Globus pallidus (tissue), 1 donor: ENCODE measurements around the gene ATP6V1D.
"Not testable (repeated sequence)": the region's sequence is repeated elsewhere in the genome, so short reads cannot be mapped to it uniquely, and the experiment has no call there.

ENCODE experiments used
- DNase-seq: peaks from one replicate; pipeline ENCODE4 v3.0.0-alpha.2; 2015; ENCODE audit warnings: low spot score

Gene ATP6V1D

GRCh38 chr14:67370830-67371229 is 11.2 kb upstream of the ATP6V1D start:
- DNase-seq: no peak

GRCh38 chr14:67365476-67365875 is 5.9 kb upstream of the ATP6V1D start:
- no peak for DNase-seq

GRCh38 chr14:67360470-67361206 is 1.0 kb upstream of the ATP6V1D start:
- DNase-seq: no peak

GRCh38 chr14:67358924-67359774 is 455 bp downstream of the ATP6V1D start:
- DNase-seq: no peak

- no peak for DNase-seq
These were observed 1.6 kb downstream of the ATP6V1D start for GRCh38 chr14:67357969-67358354.

- DNase-seq: no peak
These were observed 2.2 kb downstream of the ATP6V1D start for GRCh38 chr14:67357186-67357968.

GRCh38 chr14:67352055-67352454 is 7.5 kb downstream of the ATP6V1D start:
- DNase-seq: no peak

GRCh38 chr14:67345583-67345982 is 14.0 kb downstream of the ATP6V1D start:
- DNase-seq: no peak

GRCh38 chr14:67343601-67344230 is 15.9 kb downstream of the ATP6V1D start:
- DNase-seq: no peak

GRCh38 chr14:67341231-67341630 is 18.4 kb downstream of the ATP6V1D start:
- not testable (repeated sequence) for DNase-seq

GRCh38 chr14:67335781-67336180 is 23.8 kb downstream of the ATP6V1D start:
- no peak for DNase-seq

- no peak for DNase-seq
These were observed 27.1 kb downstream of the ATP6V1D start for GRCh38 chr14:67332468-67332867.

GRCh38 chr14:67331368-67332125 is 28.1 kb downstream of the ATP6V1D start:
- DNase-seq: peak; percentile 31

- not testable (repeated sequence) for DNase-seq
These were observed 29.9 kb downstream of the ATP6V1D start for GRCh38 chr14:67329666-67330065.

GRCh38 chr14:67319142-67319541 is 40.5 kb downstream of the ATP6V1D start:
- DNase-seq: no peak

GRCh38 chr14:67317822-67318221 is 41.8 kb downstream of the ATP6V1D start:
- no peak for DNase-seq

GRCh38 chr14:67313153-67313552 is 46.5 kb downstream of the ATP6V1D start:
- DNase-seq: no peak

GRCh38 chr14:67311868-67312267 is 47.7 kb downstream of the ATP6V1D start:
- DNase-seq: no peak
